Esophagus squamous epithelium (tissue), 5 donors: ENCODE data around the gene ECPAS. TPM values are rescaled to one million over a fixed set of nuclear protein-coding genes. Genes with fewer than 3 reads are reported as not detected.

Source experiments
- DNase-seq: peaks from one replicate; lab custom pipeline; 2025; lab: John Stamatoyannopoulos, UW
- H3K27ac ChIP-seq, 4 donors: fragments of 200-600 bp; sonication (generic); one replicate each; pipeline ENCODE4 v1.5.1; 2016 to 2019; ENCODE audit warnings: mild to moderate bottlenecking in 1 of 4
- H3K27me3 ChIP-seq, 4 donors: fragments of 200-600 bp; sonication (generic); 1 replicate in 3 of 4; 2 replicates in 1 of 4; pipeline versions ENCODE4 v1.5.1 to v1.6.0; 2017 to 2021; ENCODE audit warnings: antibody characterized with exemption in 1 of 4
- H3K36me3 ChIP-seq, 3 donors: fragments of 200-600 bp; sonication (generic); one replicate each; pipeline ENCODE4 v1.5.1; 2016 to 2019
- H3K4me1 ChIP-seq, 3 donors: fragments of 200-600 bp; sonication (generic); one replicate each; pipeline ENCODE4 v1.5.1; 2017 to 2019
- H3K4me3 ChIP-seq, 4 donors: fragments of 200-600 bp; sonication (generic); 1 replicate in 3 of 4; 2 replicates in 1 of 4; pipeline ENCODE4 v1.5.1; 2016 to 2019; ENCODE audit warnings: mild to moderate bottlenecking in 2 of 4, moderate library complexity in 1 of 4
- H3K9me3 ChIP-seq, 3 donors: fragments of 200-600 bp; sonication (generic); one replicate each; pipeline ENCODE4 v1.5.1; 2016 to 2019
- POLR2A ChIP-seq, 4 donors: fragments of 450-650 bp; IDR thresholded peaks; one replicate each; pipeline ENCODE4 v1.6.1; 2017; ENCODE audit warnings: antibody characterized with exemption in 4 of 4, mild to moderate bottlenecking in 4 of 4, moderate library complexity in 3 of 4
- WGBS, 2 donors: methylation state at CpG; one replicate each; pipeline ENCODE4 v1.1.5; 2018; 5-methylcytosine and 5-hydroxymethylcytosine counted together
- intact Hi-C: fragments of 100-400 bp; cut with DNase I; formaldehyde crosslinking; loops from one replicate; pipeline ENCODE4 v1.15.0; 2022
- total RNA-seq, 4 donors: library from RNA; depleted of rRNA; stranded (reverse); fragments of >200 nt; gene quantifications; one replicate each; pipeline ENCODE4 v1.1.0, GENCODE V29; 2016
- TF ChIP-seq, protein P1 (sequence below), 6 experiments: fragments of 450-650 bp in 4 of 6; fragments of 200-600 bp in 2 of 6; sonication (generic) in 2 of 6; IDR thresholded peaks; one replicate each; pipeline ENCODE4 v1.5.1; 2016 to 2019; ENCODE audit warnings: antibody characterized with exemption in 6 of 6, mild to moderate bottlenecking in 4 of 6, moderate library complexity in 4 of 6
- donor health status: DM: yes; HTN: yes; CAD: no.

ECPAS gene
- total RNA-seq, 4 donors from 2014 or later = 35.6 to 76.9 (median 47.4) TPM

DNA sequence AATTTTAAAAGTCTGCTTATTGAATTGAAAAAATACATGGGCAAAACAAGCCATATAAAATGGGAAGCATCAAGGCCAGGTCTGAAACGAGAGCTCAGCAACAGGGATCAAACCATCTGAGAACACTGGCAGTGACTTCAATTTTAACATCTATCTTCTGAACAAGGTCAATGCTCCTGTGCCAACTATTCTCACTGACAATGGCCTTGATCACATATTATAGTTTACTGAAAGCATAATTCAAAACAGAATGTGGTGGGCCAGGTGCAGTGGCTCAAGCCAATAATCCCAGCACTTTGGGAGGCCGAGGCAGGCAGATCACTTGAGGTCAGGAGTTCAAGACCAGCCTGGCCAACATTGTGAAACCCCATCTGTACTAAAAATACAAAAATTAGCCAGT is 9.0 kb downstream of the ECPAS start:
- no peak overlapping the region for H3K4me3 ChIP-seq
- intact Hi-C loops = no loop called here
- no peak overlapping the region for H3K27ac ChIP-seq
- no peaks in the 10 kb centered on the region for H3K9me3 ChIP-seq
- DNase-seq = no peak
- H3K4me1 ChIP-seq = peaks cover 0 to 67% (median 3%) of the 10 kb centered on the region in 3 donors
- no peaks in the 10 kb centered on the region for H3K27me3 ChIP-seq
- WGBS, 2 donors = 76 to 83% methylated on average over 2 of the region's 2 CpGs
- peaks cover 0 to 10% (median 0%) of the 10 kb centered on the region in 3 donors for H3K36me3 ChIP-seq
- TF ChIP-seq, protein P1, sequence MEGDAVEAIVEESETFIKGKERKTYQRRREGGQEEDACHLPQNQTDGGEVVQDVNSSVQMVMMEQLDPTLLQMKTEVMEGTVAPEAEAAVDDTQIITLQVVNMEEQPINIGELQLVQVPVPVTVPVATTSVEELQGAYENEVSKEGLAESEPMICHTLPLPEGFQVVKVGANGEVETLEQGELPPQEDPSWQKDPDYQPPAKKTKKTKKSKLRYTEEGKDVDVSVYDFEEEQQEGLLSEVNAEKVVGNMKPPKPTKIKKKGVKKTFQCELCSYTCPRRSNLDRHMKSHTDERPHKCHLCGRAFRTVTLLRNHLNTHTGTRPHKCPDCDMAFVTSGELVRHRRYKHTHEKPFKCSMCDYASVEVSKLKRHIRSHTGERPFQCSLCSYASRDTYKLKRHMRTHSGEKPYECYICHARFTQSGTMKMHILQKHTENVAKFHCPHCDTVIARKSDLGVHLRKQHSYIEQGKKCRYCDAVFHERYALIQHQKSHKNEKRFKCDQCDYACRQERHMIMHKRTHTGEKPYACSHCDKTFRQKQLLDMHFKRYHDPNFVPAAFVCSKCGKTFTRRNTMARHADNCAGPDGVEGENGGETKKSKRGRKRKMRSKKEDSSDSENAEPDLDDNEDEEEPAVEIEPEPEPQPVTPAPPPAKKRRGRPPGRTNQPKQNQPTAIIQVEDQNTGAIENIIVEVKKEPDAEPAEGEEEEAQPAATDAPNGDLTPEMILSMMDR (IDR thresholded peaks at IDR 0.05) = no peak
- no peak for TF ChIP-seq POLR2A (IDR thresholded peaks at IDR 0.05)

DNA sequence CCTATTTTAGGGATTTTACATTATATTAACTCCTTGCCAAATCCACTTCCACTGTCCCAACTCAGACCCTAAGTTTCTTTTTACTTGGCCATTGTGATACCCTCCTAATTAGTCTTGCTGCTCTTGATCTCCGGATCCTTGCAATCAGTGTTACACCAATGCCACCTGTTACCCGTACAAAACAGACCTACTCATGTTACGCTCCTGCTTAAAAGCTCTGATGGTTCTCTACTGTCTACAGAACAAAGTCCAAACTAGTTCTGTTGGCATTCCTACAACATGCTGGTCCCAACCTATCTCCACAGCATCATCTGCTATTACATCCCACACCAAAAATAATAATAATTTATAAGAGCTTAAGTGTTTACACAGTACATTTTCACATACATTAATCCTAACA is 9.8 kb downstream of the ECPAS start:
- Histone ChIP-seq H3K27me3 (no peaks in the 10 kb centered on the region), H3K4me1 (peaks cover 0 to 65% (median 3%) of the 10 kb centered on the region in 3 donors), H3K27ac (no peak overlapping the region), H3K9me3 (no peaks in the 10 kb centered on the region), H3K4me3 (no peak overlapping the region), H3K36me3 (peaks cover 0 to 10% (median 0%) of the 10 kb centered on the region in 3 donors)
- no peak for TF ChIP-seq POLR2A (IDR thresholded peaks at IDR 0.05)
- TF ChIP-seq, protein P1 (IDR thresholded peaks at IDR 0.05) = no peak
- intact Hi-C loops = no loop called here
- 88 to 92% methylated on average over 3 of the region's 3 CpGs for WGBS, 2 donors
- no peak for DNase-seq

DNA sequence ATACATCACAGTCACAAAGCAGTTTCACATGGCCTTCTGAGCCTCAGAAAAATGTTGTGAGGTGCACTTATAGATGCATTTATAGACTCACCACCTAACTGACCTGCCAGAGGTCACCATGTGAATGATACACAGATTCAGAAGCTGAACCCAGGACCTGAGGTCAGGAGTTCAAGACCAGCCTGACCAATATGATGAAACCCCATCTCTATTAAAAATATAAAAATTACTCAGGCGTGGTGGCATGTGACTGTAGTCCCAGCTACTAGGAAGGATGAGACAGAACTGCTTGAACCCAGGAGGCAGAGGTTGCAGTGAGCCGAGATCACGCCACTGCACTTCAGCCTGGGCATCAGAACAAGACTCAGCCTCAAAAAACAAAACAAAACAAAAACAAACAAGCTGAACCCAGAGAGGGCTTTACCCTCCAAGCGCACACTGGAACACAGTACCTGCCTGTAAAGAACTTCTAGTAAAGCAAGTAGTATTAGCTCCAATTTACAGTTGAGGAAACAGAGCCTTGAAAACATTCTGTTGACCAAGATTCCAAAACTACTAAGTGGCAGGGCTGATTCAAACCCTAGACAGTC is 16.3 kb downstream of the ECPAS start:
- TF ChIP-seq, protein P1 (IDR thresholded peaks at IDR 0.05) = no peak
- TF ChIP-seq POLR2A (IDR thresholded peaks at IDR 0.05) = no peak
- intact Hi-C loops = no loop called here
- Histone ChIP-seq H3K4me1 (peaks cover 0 to 27% (median 4%) of the 10 kb centered on the region in 3 donors), H3K9me3 (no peaks in the 10 kb centered on the region), H3K27me3 (no peaks in the 10 kb centered on the region), H3K36me3 (peaks cover 0 to 10% (median 0%) of the 10 kb centered on the region in 3 donors), H3K4me3 (no peak overlapping the region), H3K27ac (no peak overlapping the region)
- no peak for DNase-seq
- 83 to 97% methylated on average over 4 of the region's 4 CpGs for WGBS, 2 donors

DNA sequence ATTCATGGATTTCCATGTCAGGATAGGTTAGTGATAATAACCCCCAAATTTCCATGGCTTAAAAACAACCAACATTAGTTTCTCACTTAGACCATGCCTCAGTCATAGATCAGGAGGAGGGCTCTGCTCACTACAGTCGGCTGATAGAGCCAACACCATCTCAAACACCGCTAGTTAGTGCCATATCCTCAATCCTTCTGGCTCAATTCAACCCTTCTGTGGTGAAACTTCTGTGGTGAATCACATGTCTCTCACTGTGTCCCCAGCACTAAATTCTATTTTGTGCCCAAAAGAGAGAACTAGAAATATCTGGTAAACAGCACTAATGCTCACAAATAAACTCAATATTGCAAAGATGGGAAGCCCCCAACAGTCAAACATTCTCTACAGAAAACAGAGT is 21.1 kb downstream of the ECPAS start:
- no peaks in the 10 kb centered on the region for H3K36me3 ChIP-seq
- H3K9me3 ChIP-seq = peaks cover 0 to 7% (median 0%) of the 10 kb centered on the region in 3 donors
- no peaks in the 10 kb centered on the region for H3K27me3 ChIP-seq
- no peak for DNase-seq
- peaks cover 0 to 20% (median 2%) of the 10 kb centered on the region in 3 donors for H3K4me1 ChIP-seq
- no peak overlapping the region for H3K27ac ChIP-seq
- TF ChIP-seq, protein P1 (IDR thresholded peaks at IDR 0.05) = no peak
- TF ChIP-seq POLR2A (IDR thresholded peaks at IDR 0.05) = no peak
- no peak overlapping the region for H3K4me3 ChIP-seq
- WGBS, 2 donors = 89 to 100% methylated on average over 2 of the region's 2 CpGs
- intact Hi-C loops = no loop called here

DNA sequence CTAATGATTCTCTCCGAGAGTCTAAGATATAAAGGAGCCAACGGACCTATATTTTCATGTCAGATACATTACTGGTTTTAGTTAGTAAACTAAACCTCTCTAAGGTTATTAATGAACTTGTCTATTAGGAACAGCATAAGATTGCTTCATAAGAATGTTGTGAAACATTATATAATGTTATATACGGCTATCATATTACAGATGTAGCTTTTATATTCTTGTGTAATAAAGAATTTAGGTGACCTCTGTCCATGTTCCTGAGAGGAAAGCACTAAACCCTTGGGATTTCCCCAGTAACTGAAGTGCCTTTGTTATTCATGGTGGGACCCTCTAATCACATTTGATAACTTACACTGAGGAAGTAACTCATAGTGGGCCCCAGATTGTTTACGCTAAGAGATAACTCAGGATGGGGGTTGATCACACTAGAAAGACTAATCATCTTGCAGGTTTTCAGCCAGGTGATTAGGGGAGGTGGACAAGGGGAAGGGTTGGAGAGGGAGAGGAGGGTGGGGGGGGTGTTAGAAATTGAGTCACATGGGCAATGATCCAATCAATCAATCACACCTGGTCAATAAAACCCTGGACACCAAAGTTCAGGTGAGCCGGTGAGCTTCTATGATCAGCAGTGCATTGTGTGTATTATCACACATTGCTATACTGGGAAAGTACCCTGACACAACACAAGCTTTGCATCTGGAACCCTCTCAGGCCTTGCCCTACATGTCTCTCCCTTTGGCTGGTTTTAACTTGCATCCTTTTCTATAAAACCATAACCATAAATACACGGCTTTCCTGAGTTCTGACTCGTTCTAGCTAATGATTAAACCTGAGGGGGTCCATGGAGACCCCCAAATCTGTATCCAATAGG is 25.8 kb downstream of the ECPAS start:
- H3K4me3 ChIP-seq = no peak overlapping the region
- intact Hi-C loops = no loop called here
- H3K4me1 ChIP-seq = peaks cover 0 to 48% (median 5%) of the 10 kb centered on the region in 3 donors
- TF ChIP-seq POLR2A (IDR thresholded peaks at IDR 0.05) = no peak
- TF ChIP-seq, protein P1 (IDR thresholded peaks at IDR 0.05) = no peak
- H3K36me3 ChIP-seq = no peaks in the 10 kb centered on the region
- H3K27ac ChIP-seq = no peak overlapping the region
- H3K9me3 ChIP-seq = peaks cover 0 to 7% (median 0%) of the 10 kb centered on the region in 3 donors
- 62 to 66% methylated on average over 7 of the region's 7 CpGs for WGBS, 2 donors
- no peaks in the 10 kb centered on the region for H3K27me3 ChIP-seq
- DNase-seq = no peak
